ENCODE results near the gene ADRM1. TPM values are rescaled to one million over a fixed set of nuclear protein-coding genes. Genes with fewer than 3 reads are reported as not detected.

Gene ADRM1
- total RNA-seq, 2 donors from 2014 or later = 47.3 to 54.2 TPM

DNA sequence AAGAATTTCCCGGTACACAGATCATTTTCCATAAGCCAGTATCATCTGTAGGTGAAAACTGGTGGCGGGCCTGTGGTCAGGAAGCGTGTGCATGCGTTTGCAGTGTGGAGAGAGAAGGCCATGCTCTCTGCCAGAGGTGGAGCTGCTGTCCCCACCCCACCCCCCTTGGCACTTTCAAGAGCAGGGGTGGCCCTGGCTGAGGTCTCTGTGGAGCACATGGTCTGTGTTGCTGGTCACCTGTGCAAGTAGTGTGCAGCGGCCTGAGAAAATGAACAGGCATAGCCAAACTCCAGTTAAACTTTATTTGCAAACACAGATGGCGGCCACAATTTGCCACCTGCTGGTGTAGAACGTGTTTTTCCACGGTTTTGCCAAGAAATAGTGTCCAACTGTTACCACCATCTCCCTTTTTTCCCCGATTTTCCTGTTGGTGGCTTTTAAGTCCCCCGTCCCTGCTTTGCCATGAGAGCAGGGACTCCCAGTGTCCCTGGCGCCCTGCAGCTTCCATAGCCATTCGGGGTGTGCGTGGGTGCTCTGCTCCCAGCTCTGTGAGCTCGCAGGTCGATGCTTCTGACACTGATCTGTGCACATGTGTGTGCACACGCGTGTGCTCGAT, 2.5 kb downstream of the ADRM1 start:
- Mint-ChIP-seq H3K4me3 (peak overlapping the region; percentile 98), H3K4me1 (peaks cover 17% of the 10 kb centered on the region), H3K27ac (no peak overlapping the region), H3K36me3 (ENCODE audit: low read depth) (no peaks in the 10 kb centered on the region), H3K27me3 (no peaks in the 10 kb centered on the region)
- no peak for ATAC-seq
- no peaks in the 10 kb centered on the region for H3K9me3 ChIP-seq (ENCODE audit: control insufficient read depth, low read length, poor library complexity, severe bottlenecking)
- no peak for DNase-seq

DNA sequence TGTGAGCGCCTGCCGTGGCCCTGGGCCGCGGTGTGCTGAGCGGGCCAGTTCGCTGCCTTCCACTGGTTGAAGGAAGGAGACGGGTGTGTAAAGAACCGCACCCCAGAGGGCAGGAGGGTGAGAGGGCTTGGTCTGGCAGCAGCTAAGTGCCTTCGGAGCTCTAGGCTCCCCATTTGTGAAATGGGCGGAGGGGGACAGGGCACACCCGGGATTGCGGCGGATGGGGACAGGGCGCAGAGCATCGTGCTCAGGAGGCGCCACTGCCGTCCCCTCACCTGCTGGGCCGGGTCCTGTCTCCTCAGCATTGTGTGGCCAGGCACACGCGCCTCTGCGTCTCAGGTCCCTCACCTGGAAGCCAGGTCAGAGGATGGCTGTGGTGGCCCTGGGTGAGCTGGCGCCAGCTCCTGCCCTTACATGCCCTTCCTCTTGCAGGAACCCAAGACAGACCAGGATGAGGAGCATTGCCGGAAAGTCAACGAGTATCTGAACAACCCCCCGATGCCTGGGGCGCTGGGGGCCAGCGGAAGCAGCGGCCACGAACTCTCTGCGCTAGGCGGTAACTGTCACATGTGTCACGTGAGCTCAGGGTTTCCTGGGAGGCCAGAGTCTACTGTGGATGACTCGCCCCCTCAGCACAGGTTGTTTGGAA, 3.1 kb downstream of the ADRM1 start:
- Mint-ChIP-seq H3K36me3 (ENCODE audit: low read depth) (no peaks in the 10 kb centered on the region), H3K27me3 (no peaks in the 10 kb centered on the region), H3K4me1 (peaks cover 17% of the 10 kb centered on the region), H3K4me3 (no peak overlapping the region), H3K27ac (no peak overlapping the region)
- ATAC-seq (no peak), DNase-seq (no peak)
- no peaks in the 10 kb centered on the region for H3K9me3 ChIP-seq (ENCODE audit: control insufficient read depth, low read length, poor library complexity, severe bottlenecking)

- H3K27me3 Mint-ChIP-seq = no peaks in the 10 kb centered on the region
- no peak for ATAC-seq
- H3K4me3 Mint-ChIP-seq = peak overlapping the region; percentile 9
- no peaks in the 10 kb centered on the region for H3K9me3 ChIP-seq (ENCODE audit: control insufficient read depth, low read length, poor library complexity, severe bottlenecking)
- DNase-seq = no peak
- H3K27ac Mint-ChIP-seq = no peak overlapping the region
- H3K4me1 Mint-ChIP-seq = peaks cover 15% of the 10 kb centered on the region
- H3K36me3 Mint-ChIP-seq (ENCODE audit: low read depth) = no peaks in the 10 kb centered on the region
Observed at GRCh38 chr20:62306414-62307187, 3.8 kb downstream of the ADRM1 start.

DNA sequence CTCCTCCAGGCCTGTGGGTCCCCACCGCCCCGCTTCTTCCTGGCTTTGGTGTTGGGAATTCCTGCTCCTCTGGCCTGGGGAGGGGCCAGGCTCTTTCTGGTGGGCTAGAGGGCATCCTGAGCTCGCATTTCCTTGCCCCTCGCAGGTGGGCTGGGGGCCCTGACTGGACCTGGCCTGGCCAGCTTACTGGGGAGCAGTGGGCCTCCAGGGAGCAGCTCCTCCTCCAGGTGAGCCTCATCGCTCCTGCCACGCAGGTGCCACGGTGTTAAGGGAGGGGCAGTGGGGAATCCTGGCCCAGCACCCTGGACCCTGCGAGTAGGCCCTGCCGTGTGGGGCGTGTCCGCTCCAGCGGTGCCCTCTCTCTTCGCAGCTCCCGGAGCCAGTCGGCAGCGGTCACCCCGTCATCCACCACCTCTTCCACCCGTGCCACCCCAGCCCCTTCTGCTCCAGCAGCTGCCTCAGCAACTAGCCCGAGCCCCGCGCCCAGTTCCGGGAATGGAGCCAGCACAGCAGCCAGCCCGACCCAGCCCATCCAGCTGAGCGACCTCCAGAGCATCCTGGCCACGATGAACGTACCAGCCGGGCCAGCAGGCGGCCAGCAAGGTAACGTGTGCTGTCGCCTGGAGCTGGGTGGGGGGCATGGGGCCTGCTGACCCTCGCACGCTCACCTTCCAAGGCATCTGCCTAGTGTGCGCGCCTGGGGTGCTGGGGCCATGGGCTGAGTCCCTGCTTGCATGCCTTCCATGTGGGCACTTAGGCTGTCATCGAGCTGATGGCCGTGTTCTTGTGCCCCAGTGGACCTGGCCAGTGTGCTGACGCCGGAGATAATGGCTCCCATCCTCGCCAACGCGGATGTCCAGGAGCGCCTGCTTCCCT, 4.7 kb downstream of the ADRM1 start:
- H3K9me3 ChIP-seq (ENCODE audit: control insufficient read depth, low read length, poor library complexity, severe bottlenecking) = no peaks in the 10 kb centered on the region
- no peak for ATAC-seq
- Mint-ChIP-seq H3K4me3 (peak overlapping the region; percentile 9), H3K27ac (no peak overlapping the region), H3K36me3 (ENCODE audit: low read depth) (no peaks in the 10 kb centered on the region), H3K27me3 (no peaks in the 10 kb centered on the region), H3K4me1 (peaks cover 10% of the 10 kb centered on the region)
- no peak for DNase-seq

DNA sequence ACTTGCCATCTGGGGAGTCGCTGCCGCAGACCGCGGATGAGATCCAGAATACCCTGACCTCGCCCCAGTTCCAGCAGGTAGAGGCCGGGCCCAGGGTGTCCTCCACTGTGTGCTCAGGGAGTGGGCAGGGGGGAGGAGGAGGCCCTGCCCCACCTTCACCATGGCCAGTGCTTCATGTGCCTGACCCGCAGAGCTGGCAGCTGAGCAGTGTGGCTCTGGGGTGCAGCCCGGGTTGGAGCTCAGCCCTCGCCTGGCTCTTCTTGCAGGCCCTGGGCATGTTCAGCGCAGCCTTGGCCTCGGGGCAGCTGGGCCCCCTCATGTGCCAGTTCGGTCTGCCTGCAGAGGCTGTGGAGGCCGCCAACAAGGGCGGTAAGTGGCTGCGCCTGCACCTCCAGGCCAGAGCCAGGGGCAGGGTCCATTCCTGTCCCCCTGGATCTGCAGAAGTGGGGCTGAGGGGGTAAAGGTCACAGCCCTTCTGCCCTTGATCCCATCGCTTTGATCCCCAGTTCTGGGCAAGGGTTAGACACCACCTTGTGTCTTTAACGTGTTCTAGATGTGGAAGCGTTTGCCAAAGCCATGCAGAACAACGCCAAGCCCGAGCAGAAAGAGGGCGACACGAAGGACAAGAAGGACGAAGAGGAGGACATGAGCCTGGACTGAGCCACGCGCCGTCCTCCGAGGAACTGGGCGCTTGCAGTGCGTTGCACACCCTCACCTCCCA, 5.5 kb downstream of the ADRM1 start:
- Mint-ChIP-seq H3K4me3 (no peak overlapping the region), H3K4me1 (peaks cover 10% of the 10 kb centered on the region), H3K27me3 (no peaks in the 10 kb centered on the region), H3K36me3 (ENCODE audit: low read depth) (no peaks in the 10 kb centered on the region), H3K27ac (no peak overlapping the region)
- H3K9me3 ChIP-seq (ENCODE audit: control insufficient read depth, low read length, poor library complexity, severe bottlenecking) = no peaks in the 10 kb centered on the region
- ATAC-seq (no peak), DNase-seq (no peak)

DNA sequence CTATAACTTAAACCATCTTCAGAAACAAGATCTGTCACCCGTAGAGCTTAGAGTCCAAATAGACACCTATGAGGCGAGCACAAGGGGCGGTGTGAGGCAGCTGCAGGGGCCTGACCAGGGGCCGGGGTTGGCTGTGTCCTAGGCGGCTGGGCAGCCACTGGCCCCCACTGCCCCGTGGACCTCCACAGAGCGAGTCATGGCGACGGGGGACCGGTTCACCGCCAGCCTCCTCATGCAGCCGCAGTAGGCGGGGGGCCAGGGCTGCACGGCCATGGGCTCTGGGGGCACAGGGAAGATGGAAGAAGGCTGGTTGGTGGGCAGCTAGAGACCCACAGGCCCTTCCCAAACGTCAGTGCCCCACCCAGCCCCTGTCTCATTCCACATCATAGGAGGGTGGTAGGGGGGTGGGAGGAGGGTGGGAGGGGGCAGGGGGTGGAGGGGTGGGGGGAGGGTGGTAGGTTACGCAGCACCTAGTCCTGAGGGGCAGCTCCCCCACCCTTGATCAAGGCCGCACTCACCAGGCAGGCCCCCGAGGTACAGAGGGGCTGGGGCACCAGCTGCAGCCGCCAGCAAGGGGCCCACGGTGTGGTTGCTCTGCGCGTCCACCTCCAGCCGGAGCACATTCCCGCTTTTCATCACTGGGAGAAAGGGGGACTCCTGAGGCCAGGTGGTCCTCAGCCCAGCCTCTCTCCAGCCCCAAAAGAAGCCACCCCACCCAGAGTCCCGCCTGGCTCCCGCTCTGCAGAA, 6.6 kb downstream of the ADRM1 start:
- Mint-ChIP-seq H3K36me3 (ENCODE audit: low read depth) (no peaks in the 10 kb centered on the region), H3K4me1 (peaks cover 4% of the 10 kb centered on the region), H3K27me3 (no peaks in the 10 kb centered on the region), H3K27ac (no peak overlapping the region), H3K4me3 (no peak overlapping the region)
- H3K9me3 ChIP-seq (ENCODE audit: control insufficient read depth, low read length, poor library complexity, severe bottlenecking) = no peaks in the 10 kb centered on the region
- DNase-seq (no peak), ATAC-seq (no peak)

DNA sequence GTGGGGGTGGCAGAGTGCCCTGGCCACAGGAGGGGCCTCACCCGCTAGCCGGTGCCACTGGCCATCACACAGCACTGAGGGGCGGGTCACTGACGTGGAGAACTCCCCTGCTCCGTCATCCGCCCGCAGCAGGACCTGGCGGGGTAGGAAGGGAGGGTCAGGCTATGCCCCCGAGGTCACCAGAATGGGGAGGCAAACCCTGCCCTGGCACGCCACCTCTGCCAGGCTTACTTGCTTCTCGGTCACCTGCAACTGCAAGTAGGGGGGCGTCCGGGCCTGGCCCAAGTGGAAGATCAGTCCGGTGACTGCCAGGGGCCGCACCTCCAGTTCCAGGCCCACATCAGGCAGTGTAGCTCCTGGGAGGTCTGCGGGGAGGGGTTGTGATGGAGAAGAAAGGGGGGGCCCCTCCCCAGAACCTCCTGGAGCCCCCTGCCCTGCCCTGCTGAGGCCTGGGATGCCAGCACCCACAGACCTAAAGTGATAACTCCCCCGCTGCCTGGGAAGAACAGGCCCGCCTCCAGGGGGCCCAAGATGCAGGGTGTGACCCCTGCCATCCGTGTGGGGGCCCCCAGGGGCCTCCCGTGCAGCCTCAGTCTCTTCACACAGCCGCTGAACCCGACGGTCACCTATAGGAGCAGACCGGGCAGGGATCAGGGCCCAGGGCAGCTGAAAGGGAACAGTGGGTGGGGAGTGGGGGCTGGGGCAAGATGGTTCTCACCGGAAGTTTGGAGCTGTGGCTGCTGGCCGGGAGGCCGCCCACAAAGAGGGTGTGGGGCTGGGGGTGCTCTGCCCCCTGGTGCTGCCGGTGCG, 7.4 kb downstream of the ADRM1 start:
- H3K27me3 Mint-ChIP-seq = no peaks in the 10 kb centered on the region
- DNase-seq (no peak), ATAC-seq (no peak)
- peaks cover 3% of the 10 kb centered on the region for H3K4me1 Mint-ChIP-seq
- no peaks in the 10 kb centered on the region for H3K9me3 ChIP-seq (ENCODE audit: control insufficient read depth, low read length, poor library complexity, severe bottlenecking)
- H3K36me3 Mint-ChIP-seq (ENCODE audit: low read depth) = no peaks in the 10 kb centered on the region
- no peak overlapping the region for H3K27ac Mint-ChIP-seq
- no peak overlapping the region for H3K4me3 Mint-ChIP-seq

- no peaks in the 10 kb centered on the region for H3K4me1 Mint-ChIP-seq
- H3K36me3 Mint-ChIP-seq (ENCODE audit: low read depth) = no peaks in the 10 kb centered on the region
- H3K27me3 Mint-ChIP-seq = no peaks in the 10 kb centered on the region
- ATAC-seq = no peak
- H3K27ac Mint-ChIP-seq = no peak overlapping the region
- no peaks in the 10 kb centered on the region for H3K9me3 ChIP-seq (ENCODE audit: control insufficient read depth, low read length, poor library complexity, severe bottlenecking)
- DNase-seq = no peak
- no peak overlapping the region for H3K4me3 Mint-ChIP-seq
Observed at GRCh38 chr20:62310757-62311121, 7.9 kb downstream of the ADRM1 start.

- Mint-ChIP-seq H3K4me1 (no peaks in the 10 kb centered on the region), H3K27ac (no peak overlapping the region), H3K27me3 (no peaks in the 10 kb centered on the region), H3K4me3 (no peak overlapping the region), H3K36me3 (ENCODE audit: low read depth) (no peaks in the 10 kb centered on the region)
- no peaks in the 10 kb centered on the region for H3K9me3 ChIP-seq (ENCODE audit: control insufficient read depth, low read length, poor library complexity, severe bottlenecking)
- DNase-seq (no peak), ATAC-seq (no peak)
Observed at GRCh38 chr20:62311150-62311549, 8.4 kb downstream of the ADRM1 start.

DNA sequence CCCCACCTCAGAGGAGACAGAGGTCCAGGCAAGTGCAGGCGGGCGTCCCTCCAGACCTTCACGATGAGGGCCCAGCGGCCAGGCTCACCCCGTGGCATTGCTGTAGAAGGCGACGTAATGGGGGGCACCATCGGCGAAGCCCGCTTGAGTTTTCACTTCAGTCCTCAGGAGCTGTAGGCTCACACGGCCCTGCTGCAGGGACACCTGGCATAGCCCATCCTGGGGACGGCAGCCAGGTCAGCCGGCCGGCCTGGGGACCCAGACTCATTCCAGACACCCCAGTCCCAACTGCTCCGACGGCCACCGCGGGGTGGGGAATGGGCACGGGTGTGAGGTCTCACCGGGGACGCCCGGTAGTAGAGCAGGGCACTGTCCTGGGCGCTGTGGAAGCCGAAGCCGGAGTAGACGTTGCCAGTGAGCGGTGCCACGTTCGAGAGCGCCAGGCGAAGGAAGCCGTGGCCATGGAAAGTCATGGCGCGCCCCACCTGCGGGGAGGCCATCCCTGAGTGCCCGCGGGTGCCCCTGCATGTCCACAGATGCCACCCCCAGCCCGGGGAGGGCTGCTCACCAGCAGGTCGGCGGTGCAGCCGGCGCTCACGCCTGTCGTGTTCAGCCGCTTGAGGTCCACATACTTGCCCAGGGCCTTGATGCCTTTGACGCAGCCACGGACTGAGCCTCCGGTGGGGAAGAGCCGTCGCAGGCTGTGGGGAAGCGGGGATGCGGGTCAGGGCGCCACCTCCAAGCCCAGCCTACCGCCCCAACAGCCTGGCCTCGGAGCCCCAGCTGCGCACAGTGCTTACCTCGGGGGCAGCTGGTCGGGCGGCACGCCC, 9.2 kb downstream of the ADRM1 start:
- H3K36me3 Mint-ChIP-seq (ENCODE audit: low read depth) = no peaks in the 10 kb centered on the region
- H3K27ac Mint-ChIP-seq = no peak overlapping the region
- H3K4me1 Mint-ChIP-seq = no peaks in the 10 kb centered on the region
- no peaks in the 10 kb centered on the region for H3K27me3 Mint-ChIP-seq
- H3K4me3 Mint-ChIP-seq = no peak overlapping the region
- ATAC-seq = no peak
- no peak for DNase-seq
- H3K9me3 ChIP-seq (ENCODE audit: control insufficient read depth, low read length, poor library complexity, severe bottlenecking) = no peaks in the 10 kb centered on the region

- Mint-ChIP-seq H3K4me1 (no peaks in the 10 kb centered on the region), H3K27me3 (no peaks in the 10 kb centered on the region), H3K36me3 (ENCODE audit: low read depth) (no peaks in the 10 kb centered on the region), H3K27ac (no peak overlapping the region), H3K4me3 (no peak overlapping the region)
- ATAC-seq (no peak), DNase-seq (no peak)
- H3K9me3 ChIP-seq (ENCODE audit: control insufficient read depth, low read length, poor library complexity, severe bottlenecking) = no peaks in the 10 kb centered on the region
Observed at GRCh38 chr20:62312662-62312977, 9.8 kb downstream of the ADRM1 start.
